ENCODE data around the gene IL1RL1.

The IL1RL1 gene

GRCh38 chr2:102368461-102369109 lies 57.2 kb downstream of the IL1RL1 start:
- DNase-seq (ENCODE audit: low spot score) = no peak

- DNase-seq (ENCODE audit: low spot score) = no peak
These were observed 58.5 kb downstream of the IL1RL1 start for GRCh38 chr2:102369866-102370265.

- no peak for DNase-seq (ENCODE audit: low spot score)
These were observed 64.8 kb downstream of the IL1RL1 start for GRCh38 chr2:102376052-102376591.

- DNase-seq (ENCODE audit: low spot score) = no peak
These were observed 72.4 kb downstream of the IL1RL1 start for GRCh38 chr2:102383722-102384121.

- DNase-seq (ENCODE audit: low spot score) = no peak
These were observed 74.2 kb downstream of the IL1RL1 start for GRCh38 chr2:102385522-102385921.

- DNase-seq (ENCODE audit: low spot score) = no peak
These were observed 74.6 kb downstream of the IL1RL1 start for GRCh38 chr2:102386004-102386403.

GRCh38 chr2:102386867-102387541 lies 75.6 kb downstream of the IL1RL1 start:
- no peak for DNase-seq (ENCODE audit: low spot score)

GRCh38 chr2:102387763-102388546 lies 76.6 kb downstream of the IL1RL1 start:
- no peak for DNase-seq (ENCODE audit: low spot score)

GRCh38 chr2:102391565-102391964 lies 80.2 kb downstream of the IL1RL1 start:
- DNase-seq (ENCODE audit: low spot score) = no peak

GRCh38 chr2:102392096-102392495 lies 80.7 kb downstream of the IL1RL1 start:
- DNase-seq (ENCODE audit: low spot score) = no peak

- DNase-seq (ENCODE audit: low spot score) = no peak
These were observed 81.6 kb downstream of the IL1RL1 start for GRCh38 chr2:102392942-102393341.

- no peak for DNase-seq (ENCODE audit: low spot score)
These were observed 84.6 kb downstream of the IL1RL1 start for GRCh38 chr2:102396012-102396411.

GRCh38 chr2:102397209-102397608 lies 85.8 kb downstream of the IL1RL1 start:
- no peak for DNase-seq (ENCODE audit: low spot score)

GRCh38 chr2:102399499-102400141 lies 88.3 kb downstream of the IL1RL1 start:
- DNase-seq (ENCODE audit: low spot score) = no peak

GRCh38 chr2:102401456-102401855 lies 90.1 kb downstream of the IL1RL1 start:
- no peak for DNase-seq (ENCODE audit: low spot score)

Measured in Ammon's horn (tissue), 1 donor.